HG03520 (cell line): Measurements from ENCODE around the gene RPTOR.
A peak's percentile ranks its signal among the peaks of the same experiment; 100 is the strongest.
"Not testable (repeated sequence)": the region's sequence is repeated elsewhere in the genome, so short reads cannot be mapped to it uniquely, and the experiment has no call there.

ENCODE experiments used
- ATAC-seq: cut with Tn5 transposase; IDR thresholded peaks from one replicate; pipeline ENCODE4 v1.9.1; 2021; ENCODE audit warnings: mild to moderate bottlenecking, moderate library complexity; ENCODE audit not compliant: unreplicated experiment

The RPTOR gene

GRCh38 chr17:80790021-80790765 lies 245.6 kb downstream of the RPTOR start:
- peak; percentile 51 for ATAC-seq

GRCh38 chr17:80790981-80791742 lies 246.5 kb downstream of the RPTOR start:
- ATAC-seq = no peak

DNA sequence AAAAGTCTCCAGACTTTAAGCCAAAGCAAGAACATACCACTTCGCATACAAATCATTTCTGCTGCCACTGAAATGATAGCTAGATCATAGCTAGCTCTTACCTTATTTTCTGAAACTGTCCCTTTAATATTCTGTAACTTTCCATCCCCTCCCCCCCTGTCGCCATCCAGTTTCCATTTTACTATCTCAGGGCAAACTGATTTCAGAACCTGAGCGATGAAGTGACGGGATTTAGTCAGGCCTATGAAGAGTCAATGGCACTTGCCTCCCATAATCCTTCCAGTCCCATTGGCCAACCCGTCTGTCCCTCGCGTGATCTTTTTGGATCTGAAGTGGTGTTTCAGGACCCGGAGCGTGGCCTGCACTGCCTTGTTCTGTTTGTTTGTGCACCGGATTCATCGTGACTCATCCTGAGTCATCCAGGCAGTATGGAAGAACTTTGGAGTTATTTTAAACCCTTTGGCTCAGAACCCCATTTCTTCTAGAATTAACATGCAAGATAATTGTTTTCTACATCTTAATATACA lies 247.2 kb downstream of the RPTOR start:
- no peak for ATAC-seq

- no peak for ATAC-seq
These were observed 247.7 kb downstream of the RPTOR start for GRCh38 chr17:80792373-80792781.

GRCh38 chr17:80793421-80793820 lies 248.8 kb downstream of the RPTOR start:
- no peak for ATAC-seq

GRCh38 chr17:80793851-80794267 lies 249.2 kb downstream of the RPTOR start:
- no peak for ATAC-seq

GRCh38 chr17:80794281-80795089 lies 249.8 kb downstream of the RPTOR start:
- ATAC-seq = no peak

- ATAC-seq = no peak
These were observed 250.5 kb downstream of the RPTOR start for GRCh38 chr17:80795090-80795580.

GRCh38 chr17:80795754-80796153 lies 251.1 kb downstream of the RPTOR start:
- no peak for ATAC-seq

- no peak for ATAC-seq
These were observed 251.8 kb downstream of the RPTOR start for GRCh38 chr17:80796430-80796861.

- ATAC-seq = not testable (repeated sequence)
These were observed 252.6 kb downstream of the RPTOR start for GRCh38 chr17:80797222-80797621.

- ATAC-seq = no peak
These were observed 253.3 kb downstream of the RPTOR start for GRCh38 chr17:80797741-80798594.

- ATAC-seq = no peak
These were observed 254.2 kb downstream of the RPTOR start for GRCh38 chr17:80798595-80799537.

DNA sequence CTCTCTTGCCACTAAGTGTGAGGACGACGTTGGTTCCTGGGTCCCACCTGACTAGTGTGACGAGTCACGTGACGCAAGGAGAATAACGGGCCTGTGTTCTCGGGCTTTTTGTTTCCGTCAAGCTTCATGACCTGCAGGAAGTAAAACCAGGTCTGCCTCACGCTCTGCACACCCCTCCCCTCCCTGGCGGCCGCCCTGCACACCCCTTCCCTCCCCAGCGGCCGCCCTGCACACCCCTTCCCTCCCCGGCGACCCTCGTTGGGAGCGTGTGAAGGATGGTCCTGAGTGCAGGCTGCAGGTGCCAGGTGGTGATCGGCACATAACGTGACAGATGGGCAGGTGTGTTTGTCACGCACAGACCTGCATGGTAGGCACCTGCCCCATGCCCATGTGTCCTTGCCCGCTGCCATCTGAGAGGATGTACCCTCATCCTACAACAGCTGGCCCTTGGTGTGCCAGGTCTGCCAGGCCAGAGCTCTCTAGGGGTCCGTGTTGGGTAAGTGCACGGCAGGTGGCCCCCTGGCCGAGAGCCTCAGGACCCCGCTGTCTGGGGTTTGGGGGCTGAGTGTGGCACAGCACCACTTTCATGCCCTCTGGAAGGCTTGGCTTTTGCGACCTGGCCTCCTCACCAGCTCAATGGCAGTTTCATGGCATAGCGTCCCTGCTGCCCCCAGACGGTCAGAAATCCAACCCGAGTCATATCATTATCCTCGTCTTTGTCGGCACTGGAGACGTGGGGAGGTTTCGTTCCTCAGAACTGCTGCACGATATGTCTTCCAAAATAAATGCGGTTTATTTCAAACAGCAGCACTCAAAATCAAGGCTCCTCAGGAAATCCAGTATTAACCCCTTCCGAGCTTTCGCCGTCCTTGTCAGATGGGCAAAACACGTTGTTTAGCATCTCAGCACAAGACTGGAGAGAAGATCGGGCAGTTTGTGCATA lies 255.2 kb downstream of the RPTOR start:
- ATAC-seq = no peak

DNA sequence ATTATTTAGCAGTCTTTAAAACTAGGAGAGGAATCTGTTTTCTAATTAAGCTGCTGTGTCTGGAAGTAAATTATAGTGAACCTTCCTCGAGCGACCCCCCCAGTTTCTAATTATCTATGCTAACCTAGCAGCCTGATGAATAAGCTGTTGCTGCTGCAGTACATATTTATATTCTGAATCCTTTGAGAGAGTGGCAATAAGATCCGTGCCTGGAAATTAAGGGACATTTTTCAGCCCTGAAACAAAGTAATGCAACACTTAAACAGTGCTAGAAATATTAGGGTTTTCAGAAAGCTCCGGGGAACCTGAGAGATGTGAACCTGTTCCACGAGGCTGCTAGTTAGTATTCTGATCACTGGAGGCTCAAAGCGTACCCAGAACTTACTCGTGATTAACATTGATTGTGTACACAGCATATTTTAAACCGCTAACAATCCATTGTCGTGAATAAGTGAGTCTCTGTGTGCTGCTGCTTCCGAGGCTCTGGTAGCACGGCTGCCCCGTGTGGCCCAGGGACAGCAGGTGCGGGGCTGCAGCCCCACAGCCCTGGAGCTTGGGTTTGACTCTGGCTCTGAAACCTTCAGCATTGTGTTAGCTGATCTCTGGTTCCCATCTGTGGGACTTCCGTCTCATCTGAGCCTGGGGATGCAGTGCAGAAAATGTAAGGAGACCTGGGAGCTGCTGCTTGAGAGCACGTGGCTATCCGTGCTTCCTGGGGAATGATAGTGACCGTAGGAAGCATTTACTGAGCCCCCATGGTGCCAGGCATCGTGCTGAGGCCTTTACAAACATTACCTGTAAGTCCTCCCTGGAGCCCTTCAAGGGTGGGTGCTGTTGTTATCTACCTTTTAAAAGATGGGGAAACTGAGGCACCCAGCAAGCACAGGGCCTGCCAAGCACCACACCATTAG lies 256.1 kb downstream of the RPTOR start:
- no peak for ATAC-seq

DNA sequence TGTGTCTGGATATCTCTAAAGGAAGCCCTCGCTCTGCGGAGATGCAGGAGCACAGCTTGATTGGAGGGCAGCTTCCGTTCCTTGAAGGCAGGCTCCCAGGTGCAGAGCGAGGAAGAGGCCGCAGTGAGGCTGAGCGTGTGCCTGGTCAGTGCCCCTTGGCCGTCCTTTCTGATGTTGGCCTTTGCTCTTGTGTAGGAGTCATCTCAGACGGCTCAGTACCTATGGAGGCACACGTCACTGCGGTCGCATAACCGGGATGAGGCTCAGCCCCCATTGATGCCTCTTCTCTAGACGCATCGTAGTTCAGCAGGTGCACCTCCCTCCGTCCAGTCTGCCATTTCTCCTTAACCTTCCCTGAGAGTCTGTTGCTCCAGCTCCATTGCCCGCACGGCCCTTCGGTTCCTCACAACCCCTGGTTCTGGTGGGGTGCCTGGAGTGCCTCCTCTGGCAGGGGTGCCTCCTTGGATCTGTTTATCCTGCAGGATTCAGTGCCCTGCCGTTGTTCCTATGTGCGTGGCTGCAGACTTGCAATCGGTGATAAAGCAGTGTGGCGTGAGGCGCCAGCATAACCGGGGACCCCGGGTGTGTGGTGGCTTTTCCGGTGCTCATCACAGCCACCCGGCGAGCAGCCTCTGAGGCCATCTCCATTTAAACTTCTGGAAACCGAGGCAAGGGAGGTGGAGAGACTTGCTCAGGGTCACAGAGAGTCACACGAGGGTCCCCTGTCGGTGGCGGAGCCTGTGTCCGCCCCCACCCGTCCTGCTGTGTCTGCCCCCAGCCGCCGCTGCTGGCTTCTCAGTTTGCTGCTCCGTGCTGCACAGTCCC lies 258.2 kb downstream of the RPTOR start:
- no peak for ATAC-seq
